ENCODE measurements around the gene GJB3. TPM values are rescaled to one million over a fixed set of nuclear protein-coding genes. Genes with fewer than 3 reads are reported as not detected.

Gene GJB3
- total and polyA plus RNA-seq, 2 experiments from 2014 or later, result not detected

DNA sequence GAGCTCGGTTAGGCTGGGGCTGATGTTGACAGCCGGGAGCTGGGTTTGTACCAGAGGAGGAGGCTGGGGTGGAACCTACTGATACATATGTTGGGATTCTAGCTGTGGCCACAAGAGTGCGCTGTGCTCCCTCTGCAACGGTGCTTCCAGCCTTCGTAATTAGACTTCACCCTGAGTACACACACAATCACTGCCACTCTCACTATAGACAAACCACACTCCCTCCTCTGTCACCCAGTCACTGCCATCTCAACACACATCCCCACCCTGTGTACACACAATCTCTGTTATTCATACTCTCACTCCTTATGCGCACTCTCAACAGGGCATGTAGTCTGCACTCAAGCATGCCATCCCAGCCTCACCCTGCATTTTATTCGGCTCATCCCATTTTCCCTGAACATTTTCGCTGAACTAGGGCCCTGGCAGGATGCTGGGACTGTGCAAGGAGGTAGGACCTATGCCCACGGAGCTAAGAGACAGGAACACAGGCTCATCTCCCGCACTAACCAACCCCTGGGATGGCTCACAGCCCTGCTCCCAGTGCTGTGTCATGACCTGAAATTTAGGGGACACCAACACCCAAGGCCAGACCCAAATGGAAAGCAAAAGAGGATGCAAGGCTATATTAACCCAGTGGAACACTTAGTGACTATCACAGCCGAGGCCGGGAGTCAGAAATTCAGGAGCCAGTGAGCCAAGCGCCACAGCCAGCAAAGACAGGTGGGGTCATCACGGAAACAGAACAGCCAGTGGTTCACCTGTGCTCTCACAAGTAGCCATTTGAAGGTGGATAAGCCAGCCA is 5.7 kb downstream of the GJB3 start:
- TF ChIP-seq, protein P1, sequence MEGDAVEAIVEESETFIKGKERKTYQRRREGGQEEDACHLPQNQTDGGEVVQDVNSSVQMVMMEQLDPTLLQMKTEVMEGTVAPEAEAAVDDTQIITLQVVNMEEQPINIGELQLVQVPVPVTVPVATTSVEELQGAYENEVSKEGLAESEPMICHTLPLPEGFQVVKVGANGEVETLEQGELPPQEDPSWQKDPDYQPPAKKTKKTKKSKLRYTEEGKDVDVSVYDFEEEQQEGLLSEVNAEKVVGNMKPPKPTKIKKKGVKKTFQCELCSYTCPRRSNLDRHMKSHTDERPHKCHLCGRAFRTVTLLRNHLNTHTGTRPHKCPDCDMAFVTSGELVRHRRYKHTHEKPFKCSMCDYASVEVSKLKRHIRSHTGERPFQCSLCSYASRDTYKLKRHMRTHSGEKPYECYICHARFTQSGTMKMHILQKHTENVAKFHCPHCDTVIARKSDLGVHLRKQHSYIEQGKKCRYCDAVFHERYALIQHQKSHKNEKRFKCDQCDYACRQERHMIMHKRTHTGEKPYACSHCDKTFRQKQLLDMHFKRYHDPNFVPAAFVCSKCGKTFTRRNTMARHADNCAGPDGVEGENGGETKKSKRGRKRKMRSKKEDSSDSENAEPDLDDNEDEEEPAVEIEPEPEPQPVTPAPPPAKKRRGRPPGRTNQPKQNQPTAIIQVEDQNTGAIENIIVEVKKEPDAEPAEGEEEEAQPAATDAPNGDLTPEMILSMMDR (IDR thresholded peaks at IDR 0.05; ENCODE audit: low read depth, low read length), result peak; percentile 91
- Histone ChIP-seq H3K36me3 (no peaks in the 10 kb centered on the region), H3K27me3 (peaks cover 40% of the 10 kb centered on the region), H3K27ac (no peak overlapping the region), H3K9me3 (ENCODE audit: low read depth) (no peaks in the 10 kb centered on the region), H3K4me3 (no peak overlapping the region), H3K4me1 (ENCODE audit: low read depth) (no peaks in the 10 kb centered on the region)
- peak; percentile 75 to 83 for DNase-seq (ENCODE audit: low read depth in 1 of 2, low spot score in 1 of 2)

DNA sequence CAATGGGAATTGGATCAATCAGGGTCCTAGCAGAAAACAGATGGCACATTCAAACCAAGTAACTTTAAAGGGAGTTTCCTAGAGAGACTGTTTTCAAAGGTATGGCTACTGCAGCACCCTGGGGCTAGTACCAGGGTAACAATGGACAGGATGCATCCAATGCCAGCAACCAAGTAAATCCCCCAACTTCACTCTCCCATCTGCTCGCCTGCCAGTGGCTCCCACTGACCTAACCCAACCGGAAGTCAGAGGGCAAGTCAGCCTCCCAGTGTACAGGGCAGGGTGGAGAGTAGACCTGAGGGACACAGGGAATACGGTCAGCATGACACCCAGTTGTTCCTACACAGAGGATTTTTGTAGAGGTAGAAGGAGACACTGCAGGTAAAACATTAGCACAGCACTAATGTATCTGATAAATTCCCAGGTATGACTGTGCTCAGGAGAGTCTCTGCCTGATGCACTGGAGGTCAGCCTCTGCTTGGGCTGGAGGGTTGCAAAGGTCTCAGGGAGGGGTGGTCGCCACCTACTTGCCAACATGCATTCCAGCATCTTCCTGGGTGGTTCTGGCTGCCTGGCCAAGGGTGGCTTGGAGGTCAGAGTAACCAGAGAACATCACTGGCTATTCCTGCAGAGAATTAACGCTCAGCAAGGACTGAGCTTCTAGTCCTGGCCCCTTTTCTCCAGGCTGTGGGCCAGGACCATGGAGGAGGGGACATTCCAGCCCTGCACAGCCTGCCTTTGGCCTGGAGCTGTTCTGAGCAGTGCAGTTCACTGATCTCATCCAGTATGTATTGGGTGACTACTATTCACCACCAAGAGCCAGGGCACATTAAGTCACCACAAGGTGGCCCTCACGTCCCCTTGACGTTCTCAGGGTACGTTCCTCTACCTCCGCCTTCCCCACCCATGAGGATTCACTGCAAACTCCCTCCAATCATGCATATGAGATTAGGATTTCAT is 6.7 kb downstream of the GJB3 start:
- Histone ChIP-seq H3K4me3 (no peak overlapping the region), H3K9me3 (ENCODE audit: low read depth) (no peaks in the 10 kb centered on the region), H3K27ac (no peak overlapping the region), H3K36me3 (no peaks in the 10 kb centered on the region), H3K4me1 (ENCODE audit: low read depth) (no peaks in the 10 kb centered on the region), H3K27me3 (peaks cover 40% of the 10 kb centered on the region)
- TF ChIP-seq, protein P1 (IDR thresholded peaks at IDR 0.05; ENCODE audit: low read depth, low read length), result no peak
- DNase-seq (ENCODE audit: low read depth in 1 of 2, low spot score in 1 of 2), result peak in 1 of 2 donors; percentile 42

DNA sequence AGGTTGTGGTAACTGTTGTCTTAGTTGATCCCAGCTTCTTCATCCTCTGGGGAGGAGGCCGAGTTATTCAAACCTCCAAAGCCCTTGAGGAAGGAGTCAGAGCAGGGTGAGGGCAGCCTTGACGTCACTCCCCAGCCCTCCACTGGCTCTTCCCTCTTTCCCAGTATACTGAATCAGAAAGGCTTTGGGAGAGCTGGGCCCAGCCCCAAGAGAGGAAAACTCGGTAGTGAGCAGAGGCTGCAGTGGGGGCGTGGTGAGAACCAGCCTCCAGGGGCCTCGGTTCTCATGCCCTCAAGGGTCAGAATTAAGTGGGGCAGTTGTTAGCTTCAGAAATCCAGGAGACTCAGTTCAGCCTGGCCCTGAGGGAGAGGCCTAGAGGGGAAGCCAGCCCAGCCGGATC is 10.0 kb downstream of the GJB3 start:
- no peak overlapping the region for H3K4me3 ChIP-seq
- TF ChIP-seq, protein P1 (IDR thresholded peaks at IDR 0.05; ENCODE audit: low read depth, low read length), result no peak
- H3K27me3 ChIP-seq, result peaks cover 27% of the 10 kb centered on the region
- no peaks in the 10 kb centered on the region for H3K9me3 ChIP-seq (ENCODE audit: low read depth)
- no peaks in the 10 kb centered on the region for H3K36me3 ChIP-seq
- no peak for DNase-seq (ENCODE audit: low read depth in 1 of 2, low spot score in 1 of 2)
- H3K27ac ChIP-seq, result no peak overlapping the region
- H3K4me1 ChIP-seq (ENCODE audit: low read depth), result no peaks in the 10 kb centered on the region

DNA sequence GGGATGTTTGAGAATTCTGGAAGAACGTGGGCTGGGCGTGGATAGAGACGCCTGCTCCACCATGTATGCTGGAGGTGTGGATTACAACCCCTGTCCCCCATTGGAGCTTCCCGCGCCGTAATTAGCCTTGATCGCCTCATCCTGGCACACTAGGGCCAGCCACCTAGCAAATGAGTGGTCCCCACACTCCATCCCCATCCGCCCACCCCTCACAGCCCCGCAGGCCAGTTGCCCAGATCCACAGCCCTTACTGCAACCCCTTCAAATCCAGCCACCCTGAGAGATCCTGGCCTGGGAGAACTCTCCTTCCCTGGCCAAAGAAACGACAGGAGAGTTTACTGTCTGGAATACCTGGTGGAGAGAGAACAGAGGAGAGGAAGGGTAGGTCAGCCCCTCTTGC is 11.4 kb downstream of the GJB3 start:
- TF ChIP-seq, protein P1 (IDR thresholded peaks at IDR 0.05; ENCODE audit: low read depth, low read length), result no peak
- no peak overlapping the region for H3K4me3 ChIP-seq
- no peaks in the 10 kb centered on the region for H3K9me3 ChIP-seq (ENCODE audit: low read depth)
- no peaks in the 10 kb centered on the region for H3K4me1 ChIP-seq (ENCODE audit: low read depth)
- H3K27me3 ChIP-seq, result peaks cover 25% of the 10 kb centered on the region
- no peak overlapping the region for H3K27ac ChIP-seq
- no peak for DNase-seq (ENCODE audit: low read depth in 1 of 2, low spot score in 1 of 2)
- H3K36me3 ChIP-seq, result no peaks in the 10 kb centered on the region

DNA sequence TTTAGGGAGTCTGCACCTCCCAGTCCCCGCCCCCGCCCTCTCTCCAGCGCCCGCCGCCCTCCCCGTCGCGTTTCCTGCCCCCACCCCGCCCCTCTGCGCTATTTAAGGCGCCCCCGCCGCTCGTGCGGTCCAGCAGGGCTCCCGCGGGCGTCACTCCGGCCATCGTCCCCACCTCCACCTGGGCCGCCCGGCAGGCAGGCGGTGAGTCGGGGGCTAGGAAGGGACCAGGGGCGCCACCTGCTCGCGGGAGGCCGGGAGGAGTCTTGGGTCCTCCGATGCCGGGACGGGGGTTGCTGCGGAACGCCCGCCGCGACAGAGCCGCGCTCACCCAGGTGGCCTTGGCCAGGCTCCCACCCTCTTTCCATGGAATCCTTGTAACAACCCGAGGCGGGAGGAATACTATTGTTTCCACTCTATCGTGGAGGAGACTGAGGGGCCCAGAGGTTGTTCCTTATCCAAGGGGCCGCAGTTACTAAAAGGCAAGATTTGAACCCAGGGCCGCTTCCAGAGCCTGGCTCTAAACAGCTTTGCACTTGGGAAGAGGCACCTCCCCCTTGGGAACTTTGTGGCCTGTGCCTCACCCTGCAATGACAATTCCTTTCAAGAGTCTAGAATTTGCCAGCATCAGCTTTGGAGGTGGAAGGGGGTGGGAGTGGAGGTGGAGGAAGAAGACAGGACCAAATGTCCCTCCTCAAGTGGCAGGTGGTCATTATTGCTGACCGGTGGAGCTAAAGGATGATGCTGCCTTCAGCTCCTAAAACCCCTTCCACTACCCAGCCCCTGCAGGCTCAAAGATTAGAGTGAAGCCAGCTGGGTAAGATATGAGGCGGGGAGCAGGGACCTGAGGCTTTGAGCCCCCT is 12.1 kb downstream of the GJB3 start, which contains the start of gene GJA4:
TSS of gene GJA4 (plus strand) at position 132 of the 860 bp plus-strand sequence. CDS start 1,215 bp downstream, outside the sequence.
- TF ChIP-seq, protein P1 (IDR thresholded peaks at IDR 0.05; ENCODE audit: low read depth, low read length), result no peak
- Histone ChIP-seq H3K4me1 (ENCODE audit: low read depth) (no peaks in the 10 kb centered on the region), H3K27me3 (peaks cover 25% of the 10 kb centered on the region), H3K36me3 (no peaks in the 10 kb centered on the region), H3K4me3 (no peak within 1 kb of the TSS), H3K9me3 (ENCODE audit: low read depth) (no peaks in the 10 kb centered on the region), H3K27ac (no peak within 1 kb of the TSS)
- DNase-seq (ENCODE audit: low read depth in 1 of 2, low spot score in 1 of 2), result no peak

Data from cardiac muscle cell (in vitro differentiated cells and primary cell).